Left renal pelvis (tissue), 4 donors: Measurements from ENCODE around the gene MFRP. TPM values are rescaled to one million over a fixed set of nuclear protein-coding genes. Genes with fewer than 3 reads are reported as not detected.
A peak's percentile ranks its signal among the peaks of the same experiment; 100 is the strongest.

ENCODE experiments used
- DNase-seq, 4 donors: peaks; one replicate each; pipeline ENCODE4 v3.0.0-alpha.2; 2013; ENCODE audit warnings: low read depth in 4 of 4, low spot score in 3 of 4
- polyA plus RNA-seq, 4 donors: library from polyadenylated mRNA; unstranded; fragments of 120-200 nt; gene quantifications; one replicate each; pipeline ENCODE4 v1.2.1, GENCODE V29; 2013; ENCODE audit not compliant: insufficient read length in 4 of 4

Gene MFRP
- polyA plus RNA-seq, 4 donors: not detected

- DNase-seq: no peak
Measured at GRCh38 chr11:119359365-119360214, 13.1 kb upstream of the MFRP start.

DNA sequence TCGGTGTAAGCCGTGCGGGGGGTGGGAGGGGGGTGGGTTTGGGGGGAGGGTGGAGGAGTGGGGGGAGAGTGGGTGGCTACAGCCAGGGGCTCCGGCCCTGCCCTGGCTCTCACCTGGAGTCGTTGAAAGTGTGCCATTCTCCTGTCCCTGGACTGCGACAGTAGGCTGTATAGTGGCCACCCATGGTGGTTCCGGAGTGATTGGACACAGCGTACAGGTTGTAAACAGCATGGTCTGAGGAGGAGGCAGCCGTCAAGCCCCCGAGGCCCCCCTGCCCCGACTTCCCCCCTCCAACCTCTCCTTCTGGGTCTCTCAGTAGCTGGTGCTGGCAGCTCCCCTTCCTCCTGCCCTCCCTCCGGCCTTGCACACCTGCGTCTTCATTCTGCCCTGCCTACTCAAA lies 10.6 kb upstream of the MFRP start:
- no peak for DNase-seq

DNA sequence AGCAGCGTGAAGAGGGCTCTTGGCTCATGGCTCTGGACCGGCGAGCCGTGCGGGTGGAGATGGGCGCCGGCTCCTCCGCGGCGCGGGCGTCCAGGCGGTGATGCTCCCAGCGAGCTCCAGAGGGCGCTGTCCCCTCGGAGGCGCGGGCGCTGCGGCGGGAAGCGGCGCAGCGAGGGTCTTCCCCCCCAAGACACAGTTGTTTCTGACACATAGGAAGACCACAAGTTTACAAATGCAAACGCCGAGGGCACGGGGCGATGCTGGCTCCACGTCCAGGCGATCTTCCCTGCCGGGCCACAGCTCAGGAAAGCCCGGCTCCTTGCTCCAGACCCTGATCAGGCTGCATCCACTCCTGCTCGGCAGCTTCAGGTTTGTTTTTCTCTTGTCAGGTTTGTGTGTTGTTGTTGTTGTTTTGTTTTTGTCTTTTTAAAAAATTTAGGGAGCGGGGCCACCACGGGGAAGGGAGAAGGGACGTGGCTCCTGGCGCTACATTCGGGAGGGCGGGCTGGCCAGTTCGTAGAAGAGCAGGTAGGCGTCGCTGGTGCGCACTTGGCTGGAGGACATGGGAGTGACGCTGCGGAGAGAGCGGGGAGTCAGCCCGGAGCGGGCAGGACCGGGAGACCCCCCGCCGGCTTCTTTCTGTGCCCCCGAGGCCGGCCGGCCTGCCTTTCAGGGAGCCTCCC lies 10.0 kb upstream of the MFRP start:
- DNase-seq: peak in 1 of 4 donors; percentile 73

DNA sequence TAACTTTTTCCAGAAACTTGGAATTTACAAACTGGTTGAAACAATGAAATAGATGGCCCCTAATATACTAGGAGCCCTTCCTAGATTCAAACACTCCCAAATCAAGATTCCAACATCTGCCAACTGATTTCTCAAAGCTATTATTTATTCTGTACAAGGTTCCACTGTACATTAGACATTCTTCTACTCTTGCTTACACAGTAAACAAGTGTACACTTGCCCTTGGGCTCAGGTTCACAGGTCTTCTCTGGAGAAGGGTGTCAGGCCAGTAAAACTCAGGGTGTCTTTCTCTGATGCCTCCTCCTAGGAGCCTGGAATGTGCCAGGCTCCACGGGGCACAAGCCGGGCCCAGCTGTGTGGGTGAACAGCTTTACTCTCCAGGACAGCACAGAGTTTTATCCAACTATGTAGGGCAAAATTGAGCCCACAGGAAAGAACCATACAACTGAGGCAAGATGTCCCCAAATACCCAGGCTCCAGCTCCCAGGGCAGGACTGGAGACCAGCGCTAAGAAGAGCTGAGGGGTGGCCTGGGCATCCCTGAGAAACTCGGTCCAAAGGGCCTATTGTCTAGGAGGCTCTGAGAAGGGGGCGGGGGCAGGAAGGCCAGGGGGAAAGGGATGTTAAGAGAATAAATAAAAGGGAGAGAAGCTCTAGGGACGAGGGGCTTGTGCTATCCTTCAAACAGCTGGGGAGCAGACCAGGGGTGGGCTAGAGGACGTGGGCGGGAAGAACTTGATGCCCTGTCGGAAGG lies 8.8 kb upstream of the MFRP start:
- DNase-seq: no peak

- DNase-seq: no peak
Measured at GRCh38 chr11:119352857-119353260, 6.4 kb upstream of the MFRP start.

GRCh38 chr11:119351232-119351631 lies 4.7 kb upstream of the MFRP start:
- DNase-seq: no peak

DNA sequence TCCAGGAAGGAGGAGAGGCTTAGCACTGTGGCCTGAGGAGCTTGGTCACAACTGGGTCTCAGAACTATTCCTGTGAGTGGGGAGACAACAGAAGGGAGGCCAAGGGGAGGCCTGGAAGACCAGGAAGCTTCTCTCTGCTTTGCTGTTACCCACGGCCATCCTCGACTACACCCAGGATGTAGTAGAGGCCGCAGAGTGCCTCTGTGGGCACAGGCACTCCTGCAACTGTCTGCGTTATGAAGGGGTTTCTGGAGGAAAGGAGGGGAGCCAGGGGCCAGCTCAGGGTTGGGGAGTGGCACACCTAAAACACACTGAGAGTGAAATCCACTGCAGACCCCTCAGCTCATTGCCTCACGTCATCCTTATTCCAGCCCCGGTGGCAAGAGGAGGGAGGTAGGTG lies 3.8 kb upstream of the MFRP start:
- no peak for DNase-seq

- no peak for DNase-seq
Measured at GRCh38 chr11:119347940-119348605, 1.6 kb upstream of the MFRP start.

DNA sequence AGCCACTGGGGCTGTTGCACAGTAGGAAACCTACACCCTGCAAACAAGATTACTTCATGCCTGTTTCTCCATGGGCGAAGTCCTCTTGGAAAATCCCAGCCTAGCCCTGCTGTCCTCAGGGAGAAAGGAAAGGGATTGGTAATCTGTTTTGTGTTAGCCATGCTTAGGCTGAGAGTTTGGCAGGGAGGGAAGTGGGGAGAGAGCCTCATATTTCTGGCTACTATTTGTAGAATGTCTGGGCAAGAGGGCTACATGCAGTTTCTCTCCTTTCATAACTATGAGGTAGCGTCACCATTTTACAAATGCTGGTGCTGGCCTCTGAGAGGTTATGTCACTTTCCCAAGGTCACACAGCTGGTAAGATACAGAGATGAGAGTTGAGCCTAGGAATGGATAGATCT lies 737 bp upstream of the MFRP start:
- DNase-seq: no peak

DNA sequence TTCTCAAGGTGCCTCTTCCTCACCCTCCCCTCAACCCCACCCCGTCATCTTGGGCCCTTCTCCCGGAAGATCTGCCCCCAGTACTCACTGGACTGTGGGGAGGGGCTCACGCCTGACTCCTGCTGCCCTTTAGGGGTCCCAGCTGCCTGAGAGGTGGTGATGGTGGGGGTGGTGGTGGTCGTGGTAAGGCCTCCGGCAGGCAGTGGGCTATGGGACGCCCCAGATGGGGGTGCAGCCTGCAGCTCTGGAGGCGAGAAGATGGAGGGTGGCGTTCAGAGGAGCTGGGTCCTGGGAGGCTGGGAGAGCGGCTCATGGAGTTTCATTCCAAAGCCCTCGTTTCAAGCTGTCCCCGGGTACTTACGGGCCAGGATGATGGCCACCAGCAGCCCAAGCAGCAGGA lies 820 bp downstream of the MFRP start:
- no peak for DNase-seq

DNA sequence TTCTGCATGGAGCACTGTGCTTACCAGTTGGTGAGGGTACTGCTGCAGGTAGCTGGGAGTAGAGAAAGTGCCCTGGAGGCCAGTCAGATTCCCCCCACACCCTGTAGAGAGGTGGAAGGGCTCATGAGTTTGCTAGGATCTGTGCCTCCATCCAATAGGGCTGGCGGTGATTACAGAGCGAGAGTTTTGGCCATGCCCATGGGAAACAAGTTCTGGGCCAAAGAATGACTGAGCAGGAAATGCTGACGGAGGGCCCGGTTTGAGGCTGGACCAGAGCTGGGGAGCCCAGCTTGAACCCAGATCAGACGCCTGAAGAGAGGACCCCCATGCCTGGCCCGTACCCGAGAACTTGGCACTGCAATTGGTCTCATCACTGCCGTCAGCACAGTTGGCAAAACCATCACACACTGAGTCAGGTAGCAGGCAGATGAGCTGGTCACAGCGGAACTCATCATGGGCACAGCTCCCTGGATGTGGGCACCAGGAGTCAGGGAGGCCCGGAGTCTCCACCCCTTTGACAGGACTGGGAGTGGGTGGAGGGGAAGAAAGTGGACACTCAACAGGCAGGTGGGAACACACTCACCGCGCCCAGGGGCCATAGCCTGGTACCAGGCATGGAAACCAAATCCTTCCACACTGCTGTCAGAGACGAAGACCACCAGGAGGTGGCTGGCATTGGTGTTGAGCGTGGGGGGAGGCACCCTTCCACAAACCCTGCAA lies 2.1 kb downstream of the MFRP start:
- no peak for DNase-seq

GRCh38 chr11:119343726-119344125 lies 2.8 kb downstream of the MFRP start:
- DNase-seq: no peak

- no peak for DNase-seq
Measured at GRCh38 chr11:119342362-119343130, 4.0 kb downstream of the MFRP start.

- DNase-seq: no peak
Measured at GRCh38 chr11:119342023-119342300, 4.5 kb downstream of the MFRP start.

GRCh38 chr11:119341222-119342022 lies 5.1 kb downstream of the MFRP start:
- no peak for DNase-seq

- DNase-seq: no peak
Measured at GRCh38 chr11:119340335-119341221, 5.9 kb downstream of the MFRP start, which contains the start of gene C1QTNF5. Gene C1QTNF5, minus strand, starts transcription at chr11:119340883. Its CDS starts 486 bp downstream, at chr11:119340397.

- DNase-seq: no peak
Measured at GRCh38 chr11:119339589-119340334, 6.7 kb downstream of the MFRP start.
